ENCODE data around the gene SHISA4. TPM values are rescaled to one million over a fixed set of nuclear protein-coding genes. Genes with fewer than 3 reads are reported as not detected.

SHISA4 gene
- total and polyA plus RNA-seq, 2 of the 8 experiments (the other 6 are each of a cell fraction or from before 2014, with no cell fraction given): 7.8 to 28.9 TPM

DNA sequence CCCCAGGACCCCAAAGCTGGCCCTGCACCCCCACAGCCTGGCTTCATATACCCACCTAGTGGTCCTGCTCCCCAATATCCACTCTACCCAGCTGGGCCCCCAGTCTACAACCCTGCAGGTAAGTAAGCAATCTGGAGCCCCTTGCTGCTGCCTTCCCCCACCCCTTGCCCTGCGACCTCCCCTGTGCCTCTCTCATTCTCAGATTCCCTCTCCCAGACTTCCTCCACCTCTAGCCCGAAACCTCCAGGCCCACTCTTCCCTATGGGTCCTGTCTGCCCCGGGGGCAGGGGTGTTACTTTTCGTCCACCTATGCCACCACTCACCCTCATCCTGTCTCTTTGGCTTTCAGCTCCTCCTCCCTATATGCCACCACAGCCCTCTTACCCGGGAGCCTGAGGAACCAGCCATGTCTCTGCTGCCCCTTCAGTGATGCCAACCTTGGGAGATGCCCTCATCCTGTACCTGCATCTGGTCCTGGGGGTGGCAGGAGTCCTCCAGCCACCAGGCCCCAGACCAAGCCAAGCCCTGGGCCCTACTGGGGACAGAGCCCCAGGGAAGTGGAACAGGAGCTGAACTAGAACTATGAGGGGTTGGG, 2.9 kb downstream of the SHISA4 start:
- no peak overlapping the region for H2BK15ac ChIP-seq (ENCODE audit: low read length)
- no peaks in the 10 kb centered on the region for H4K20me1 ChIP-seq (replicated peaks in 1 of 2; ENCODE audit: control insufficient read depth in 1 of 2, insufficient read depth in 2 of 2, low read length in 2 of 2)
- H3K9ac ChIP-seq (replicated peaks in 1 of 4; ENCODE audit: extremely low read depth in 1 of 4, low read depth in 3 of 4, low read length in 3 of 4): no peak overlapping the region
- H3K4me3 ChIP-seq (ENCODE audit: extremely low read depth in 1 of 4, insufficient read depth in 2 of 4, low read depth in 3 of 4, low read length in 4 of 4): no peak overlapping the region
- H3K23me2 ChIP-seq (ENCODE audit: low read depth, low read length): peaks cover 14% of the 10 kb centered on the region
- FAIRE-seq (no peak), DNase-seq (ENCODE audit: low read depth in 1 of 2, low spot score in 2 of 2) (no peak)
- H2BK12ac ChIP-seq (ENCODE audit: low read depth, low read length): no peak overlapping the region
- H2AFZ ChIP-seq (ENCODE audit: low read length): no peak overlapping the region
- H3K56ac ChIP-seq (replicated peaks; ENCODE audit: insufficient read length, low read depth, low read length): no peak overlapping the region
- H3K4me2 ChIP-seq (ENCODE audit: insufficient read depth in 1 of 2, low read depth in 2 of 2, low read length in 2 of 2): no peak overlapping the region
- no peak overlapping the region for H3K18ac ChIP-seq (ENCODE audit: extremely low read depth, low read length)
- no peak overlapping the region for H2AK5ac ChIP-seq (ENCODE audit: low read depth, low read length)
- H3K23ac ChIP-seq (ENCODE audit: insufficient read length): no peak overlapping the region
- no peaks in the 10 kb centered on the region for H3K9me3 ChIP-seq (ENCODE audit: insufficient read depth in 2 of 2, low read depth in 1 of 2, low read length in 1 of 2)
- H4K91ac ChIP-seq (replicated peaks; ENCODE audit: insufficient read length, low read length): no peak overlapping the region
- CTCF ChIA-PET (ENCODE audit: partially characterized antibody): interaction anchor here (1.2 to 14.8 kb wide), 4 partner anchors 12 to 81 kb away, joined by 3 to 244 read pairs (median 76); no protein-coding TSS in a partner anchor
- 87% methylated on average over 5 of the region's 5 CpGs; no CpG with 5 or more reads in 1 of the 2 experiments for WGBS, 2 experiments (ENCODE audit: extremely low coverage in 1 of 2, insufficient coverage in 1 of 2, insufficient read length in 1 of 2, insufficient replicate concordance in 2 of 2, low coverage in 1 of 2, low lambda C conversion rate in 2 of 2, missing lambda C conversion rate in 1 of 2)
- H3K14ac ChIP-seq (ENCODE audit: insufficient read length): no peak overlapping the region
- POLR2A ChIA-PET (ENCODE audit: partially characterized antibody): interaction anchor here (0.5 to 9.6 kb wide), 3 partner anchors 10 to 229 kb away, joined by 3 to 117 read pairs (median 3); no protein-coding TSS in a partner anchor
- no peak overlapping the region for H2BK20ac ChIP-seq (ENCODE audit: low read length)
- H4K8ac ChIP-seq (ENCODE audit: extremely low read depth, insufficient read depth, low read length): no peak overlapping the region
- H3K36me3 ChIP-seq (ENCODE audit: control insufficient read depth in 2 of 4, insufficient read depth in 4 of 4, low read length in 3 of 4): no peaks in the 10 kb centered on the region
- H3K79me1 ChIP-seq (ENCODE audit: low read depth, low read length): no peaks in the 10 kb centered on the region
- H3K27ac ChIP-seq (ENCODE audit: low read depth, low read length): no peak overlapping the region
- H2BK5ac ChIP-seq (ENCODE audit: low read depth, low read length): no peak overlapping the region
- H3K4me1 ChIP-seq (replicated peaks in 1 of 4; ENCODE audit: control insufficient read depth in 3 of 4, insufficient read depth in 4 of 4, low read length in 3 of 4): peaks cover 6 to 30% (median 23%) of the 10 kb centered on the region in 4 experiments
- H2BK120ac ChIP-seq (replicated peaks; ENCODE audit: low read depth, low read length): no peak overlapping the region
- H4K5ac ChIP-seq (ENCODE audit: insufficient read length, low read depth, low read length): no peak overlapping the region
- H3K4ac ChIP-seq (replicated peaks; ENCODE audit: insufficient read length, low read depth, low read length): no peak overlapping the region
- peaks cover 0 to 10% (median 6%) of the 10 kb centered on the region in 4 experiments; a peak in 4 of 7 replicates for H3K27me3 ChIP-seq (replicated peaks in 1 of 4; ENCODE audit: control insufficient read depth in 3 of 4, extremely low read depth in 1 of 4, insufficient read depth in 3 of 4, low read length in 3 of 4)
- H3K79me2 ChIP-seq (ENCODE audit: control insufficient read depth in 1 of 2, insufficient read depth in 2 of 2, low read length in 2 of 2): no peaks in the 10 kb centered on the region
- TF ChIP-seq ZNF274 (IDR thresholded peaks at IDR 0.05; ENCODE audit: borderline replicate concordance, extremely low read depth, low read length): no peak
- no peak for TF ChIP-seq GABPA (IDR thresholded peaks at IDR 0.05; ENCODE audit: borderline replicate concordance, insufficient read depth, low read length)
- no peak for TF ChIP-seq RNF2 (IDR thresholded peaks at IDR 0.05; ENCODE audit: borderline replicate concordance, low read depth, low read length, missing control alignments, poor library complexity, severe bottlenecking)
- no peak for TF ChIP-seq ASH2L (IDR thresholded peaks at IDR 0.05; ENCODE audit: low read length)
- TF ChIP-seq, protein P1, sequence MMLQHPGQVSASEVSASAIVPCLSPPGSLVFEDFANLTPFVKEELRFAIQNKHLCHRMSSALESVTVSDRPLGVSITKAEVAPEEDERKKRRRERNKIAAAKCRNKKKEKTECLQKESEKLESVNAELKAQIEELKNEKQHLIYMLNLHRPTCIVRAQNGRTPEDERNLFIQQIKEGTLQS (IDR thresholded peaks at IDR 0.05; ENCODE audit: insufficient read depth, low read depth, low read length): no peak
- TF ChIP-seq SUZ12 (IDR thresholded peaks at IDR 0.05; ENCODE audit: low read length): no peak
- TF ChIP-seq JUND (IDR thresholded peaks at IDR 0.05; ENCODE audit: low read length): no peak
- TF ChIP-seq EGR1 (IDR thresholded peaks at IDR 0.05; ENCODE audit: borderline replicate concordance, low read depth, low read length): no peak
- TF ChIP-seq, protein P2, sequence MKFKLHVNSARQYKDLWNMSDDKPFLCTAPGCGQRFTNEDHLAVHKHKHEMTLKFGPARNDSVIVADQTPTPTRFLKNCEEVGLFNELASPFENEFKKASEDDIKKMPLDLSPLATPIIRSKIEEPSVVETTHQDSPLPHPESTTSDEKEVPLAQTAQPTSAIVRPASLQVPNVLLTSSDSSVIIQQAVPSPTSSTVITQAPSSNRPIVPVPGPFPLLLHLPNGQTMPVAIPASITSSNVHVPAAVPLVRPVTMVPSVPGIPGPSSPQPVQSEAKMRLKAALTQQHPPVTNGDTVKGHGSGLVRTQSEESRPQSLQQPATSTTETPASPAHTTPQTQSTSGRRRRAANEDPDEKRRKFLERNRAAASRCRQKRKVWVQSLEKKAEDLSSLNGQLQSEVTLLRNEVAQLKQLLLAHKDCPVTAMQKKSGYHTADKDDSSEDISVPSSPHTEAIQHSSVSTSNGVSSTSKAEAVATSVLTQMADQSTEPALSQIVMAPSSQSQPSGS (IDR thresholded peaks at IDR 0.05; ENCODE audit: low read length): no peak
- TF ChIP-seq CTBP2 (IDR thresholded peaks at IDR 0.05; ENCODE audit: borderline replicate concordance, insufficient read depth, insufficient read length, low read length): no peak

All from H1 (cell line).